Erythroblast (primary cell): Measurements from ENCODE around the gene ANK3.

Source experiments
- GATA1 ChIP-seq: IDR thresholded peaks from 2 replicates; pipeline ENCODE4 v1.6.1; 2011; ENCODE audit warnings: low read depth, mild to moderate bottlenecking, control low read depth, low read length, moderate library complexity
- POLR2A ChIP-seq: IDR thresholded peaks from 2 replicates; pipeline ENCODE4 v1.6.1; 2011; ENCODE audit warnings: mild to moderate bottlenecking, low read length

DNA sequence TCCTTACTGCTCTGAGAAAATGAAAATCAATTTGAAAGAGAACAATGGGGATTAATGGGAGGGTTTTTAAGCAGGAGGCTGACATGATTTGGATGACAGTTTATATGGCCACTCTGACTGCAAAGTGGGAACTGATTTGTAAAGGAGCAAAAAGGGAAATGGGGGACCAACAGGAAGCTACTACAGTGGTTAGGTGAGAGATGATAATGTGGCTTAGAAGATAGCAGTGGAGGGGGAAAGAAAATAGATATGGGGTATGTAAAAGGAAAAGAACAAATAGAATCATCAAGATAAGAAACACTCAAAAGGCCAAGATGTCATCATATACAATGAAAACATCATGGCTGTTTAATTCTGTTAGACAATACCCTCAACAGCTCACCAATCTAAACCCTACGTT is 177.5 kb downstream of the ANK3 start:
- no peak for TF ChIP-seq POLR2A
- TF ChIP-seq GATA1, result no peak
